ENCODE data around the gene TMEM154. TPM values are rescaled to one million over a fixed set of nuclear protein-coding genes. Genes with fewer than 3 reads are reported as not detected.

The TMEM154 gene
- polyA plus RNA-seq, 1 donor (not counting 4 experiments of a cell fraction or from before 2014, with no cell fraction given): 106 TPM

GRCh38 chr4:152674359-152674758 lies 5.4 kb downstream of the TMEM154 start:
- no peak for FAIRE-seq
- no peak overlapping the region for H2AFZ ChIP-seq (ENCODE audit: control insufficient read depth, low read length)
- peaks cover 81% of the 10 kb centered on the region for H3K79me2 ChIP-seq (ENCODE audit: control insufficient read depth, insufficient read depth, low read length)
- peaks cover 4 to 10% of the 10 kb centered on the region in 2 experiments for H3K36me3 ChIP-seq (ENCODE audit: control insufficient read depth in 2 of 2, extremely low read depth in 1 of 2, insufficient read depth in 2 of 2, low read length in 2 of 2)
- no peaks in the 10 kb centered on the region for H3K9me3 ChIP-seq (ENCODE audit: control insufficient read depth, low read depth, low read length)
- no peak for DNase-seq (ENCODE audit: low read depth, low spot score)
- peaks cover 5% of the 10 kb centered on the region for H4K20me1 ChIP-seq (ENCODE audit: control insufficient read depth, extremely low read depth, insufficient read depth, low read length)
- no peaks in the 10 kb centered on the region for H3K9me1 ChIP-seq (ENCODE audit: control insufficient read depth, extremely low read depth, insufficient read depth, low read length)
- H3K9ac ChIP-seq (ENCODE audit: control insufficient read depth, extremely low read depth, insufficient read depth, low read length): no peak overlapping the region
- peak overlapping the region; percentile 59 for H3K4me2 ChIP-seq (ENCODE audit: control insufficient read depth, extremely low read depth, insufficient read depth, low read depth, low read length)
- no peak for TF ChIP-seq CTCF (optimal IDR thresholded peaks at IDR 0.05 in 1 of 3, IDR thresholded peaks at IDR 0.05 in 1 of 3, conservative IDR thresholded peaks at IDR 0.05 in 1 of 3; ENCODE audit: extremely low read depth in 1 of 3, insufficient read depth in 2 of 3, low read length in 3 of 3)
- no peak for TF ChIP-seq EZH2 (IDR thresholded peaks at IDR 0.05; ENCODE audit: low read length)
- peak overlapping the region; percentile 65 for H3K27ac ChIP-seq (ENCODE audit: control insufficient read depth, insufficient read depth, low read length)
- peaks cover 40% of the 10 kb centered on the region for H3K4me1 ChIP-seq (ENCODE audit: control insufficient read depth, extremely low read depth, insufficient read depth, low read length)
- dilution Hi-C loops (cut with MboI; ENCODE audit: extremely low pct_ligation_motif_present, low sequenced_read_pairs): no loop called here
- no peak overlapping the region for H3K4me3 ChIP-seq (ENCODE audit: control insufficient read depth in 2 of 3, extremely low read depth in 1 of 3, insufficient read depth in 2 of 3, low read depth in 1 of 3, low read length in 3 of 3)
- no peaks in the 10 kb centered on the region for H3K27me3 ChIP-seq (ENCODE audit: control insufficient read depth, extremely low read depth, insufficient read depth, low read length)

GRCh38 chr4:152673489-152673888 lies 6.3 kb downstream of the TMEM154 start:
- TF ChIP-seq EZH2 (IDR thresholded peaks at IDR 0.05; ENCODE audit: low read length): no peak
- TF ChIP-seq CTCF (optimal IDR thresholded peaks at IDR 0.05 in 1 of 3, IDR thresholded peaks at IDR 0.05 in 1 of 3, conservative IDR thresholded peaks at IDR 0.05 in 1 of 3; ENCODE audit: extremely low read depth in 1 of 3, insufficient read depth in 2 of 3, low read length in 3 of 3): no peak
- FAIRE-seq (peak; percentile 84), DNase-seq (ENCODE audit: low read depth, low spot score) (no peak)
- H3K4me2 ChIP-seq (ENCODE audit: control insufficient read depth, extremely low read depth, insufficient read depth, low read depth, low read length): peak overlapping the region; percentile 59
- H3K36me3 ChIP-seq (ENCODE audit: control insufficient read depth in 2 of 2, extremely low read depth in 1 of 2, insufficient read depth in 2 of 2, low read length in 2 of 2): peaks cover 4 to 15% of the 10 kb centered on the region in 2 experiments
- dilution Hi-C loops (cut with MboI; ENCODE audit: extremely low pct_ligation_motif_present, low sequenced_read_pairs): no loop called here
- H3K79me2 ChIP-seq (ENCODE audit: control insufficient read depth, insufficient read depth, low read length): peaks cover 81% of the 10 kb centered on the region
- peaks cover 5% of the 10 kb centered on the region for H4K20me1 ChIP-seq (ENCODE audit: control insufficient read depth, extremely low read depth, insufficient read depth, low read length)
- H2AFZ ChIP-seq (ENCODE audit: control insufficient read depth, low read length): no peak overlapping the region
- no peaks in the 10 kb centered on the region for H3K27me3 ChIP-seq (ENCODE audit: control insufficient read depth, extremely low read depth, insufficient read depth, low read length)
- H3K4me3 ChIP-seq (ENCODE audit: control insufficient read depth in 2 of 3, extremely low read depth in 1 of 3, insufficient read depth in 2 of 3, low read depth in 1 of 3, low read length in 3 of 3): no peak overlapping the region
- H3K9me1 ChIP-seq (ENCODE audit: control insufficient read depth, extremely low read depth, insufficient read depth, low read length): no peaks in the 10 kb centered on the region
- no peaks in the 10 kb centered on the region for H3K9me3 ChIP-seq (ENCODE audit: control insufficient read depth, low read depth, low read length)
- no peak overlapping the region for H3K9ac ChIP-seq (ENCODE audit: control insufficient read depth, extremely low read depth, insufficient read depth, low read length)
- H3K27ac ChIP-seq (ENCODE audit: control insufficient read depth, insufficient read depth, low read length): peak overlapping the region; percentile 65
- H3K4me1 ChIP-seq (ENCODE audit: control insufficient read depth, extremely low read depth, insufficient read depth, low read length): peaks cover 40% of the 10 kb centered on the region
